Fibroblast of the conjunctiva (primary cell): ENCODE measurements around the gene NPHS2.

ENCODE experiments used
- DNase-seq: peaks from one replicate; pipeline ENCODE4 v3.0.0-alpha.2; 2010; ENCODE audit warnings: low read depth

The NPHS2 gene

GRCh38 chr1:179575497-179576314 lies at the start of gene NPHS2:
NPHS2 (minus strand) TSS chr1:179575948; CDS start chr1:179575864, 84 bp downstream.
- no peak for DNase-seq

GRCh38 chr1:179612361-179612760 lies 36.6 kb upstream of the NPHS2 start:
- no peak for DNase-seq

- no peak for DNase-seq
These were observed 25.3 kb upstream of the NPHS2 start for GRCh38 chr1:179601093-179601492.

GRCh38 chr1:179599623-179600249 lies 24.0 kb upstream of the NPHS2 start:
- no peak for DNase-seq

GRCh38 chr1:179598631-179599030 lies 22.9 kb upstream of the NPHS2 start:
- no peak for DNase-seq

- no peak for DNase-seq
These were observed 16.1 kb upstream of the NPHS2 start, which contains the start of gene TDRD5 for GRCh38 chr1:179591592-179592580. TDRD5 (plus strand) TSS chr1:179591832; CDS start chr1:179592616, 784 bp downstream.

- DNase-seq: no peak
These were observed 15.5 kb upstream of the NPHS2 start for GRCh38 chr1:179591253-179591591.

GRCh38 chr1:179590671-179591070 lies 14.9 kb upstream of the NPHS2 start:
- DNase-seq: no peak

- DNase-seq: no peak
These were observed 13.8 kb upstream of the NPHS2 start for GRCh38 chr1:179589509-179589908.

- DNase-seq: no peak
These were observed 12.8 kb upstream of the NPHS2 start for GRCh38 chr1:179588425-179589024.

GRCh38 chr1:179587336-179587735 lies 11.6 kb upstream of the NPHS2 start:
- DNase-seq: no peak

GRCh38 chr1:179586107-179586823 lies 10.5 kb upstream of the NPHS2 start:
- DNase-seq: no peak

GRCh38 chr1:179583771-179584320 lies 8.1 kb upstream of the NPHS2 start:
- no peak for DNase-seq

GRCh38 chr1:179576509-179576908 lies 761 bp upstream of the NPHS2 start:
- no peak for DNase-seq

GRCh38 chr1:179558078-179558477 lies 17.7 kb downstream of the NPHS2 start:
- DNase-seq: no peak

GRCh38 chr1:179554427-179554826 lies 21.3 kb downstream of the NPHS2 start:
- no peak for DNase-seq

- peak; percentile 17 for DNase-seq
These were observed 24.7 kb downstream of the NPHS2 start for GRCh38 chr1:179550746-179551682.

- no peak for DNase-seq
These were observed 26.4 kb downstream of the NPHS2 start for GRCh38 chr1:179549368-179549700.

GRCh38 chr1:179548666-179549367 lies 26.9 kb downstream of the NPHS2 start:
- DNase-seq: no peak
